Keratinocyte (primary cell): ENCODE results near the gene TPBGL. TPM values are rescaled to one million over a fixed set of nuclear protein-coding genes. Genes with fewer than 3 reads are reported as not detected.

Experiments used
- DNase-seq: peaks from one replicate; pipeline ENCODE4 v3.0.0-alpha.2; 2011; ENCODE audit warnings: low read depth, missing footprints, low spot score
- FAIRE-seq: peaks from 2 replicates; lab custom pipeline; 2011; peaks lifted over from hg19 to GRCh38; lab: Jason Lieb, UNC
- H2AFZ ChIP-seq: 2 replicates; pipeline ENCODE4 v1.6.0; 2012; ENCODE audit warnings: low read length, control low read depth, inconsistent platforms; ENCODE audit not compliant: control insufficient read depth
- H3K27ac ChIP-seq: 2 replicates; pipeline ENCODE4 v1.5.1; 2011; ENCODE audit warnings: low read length; ENCODE audit not compliant: control insufficient read depth, insufficient read depth
- H3K27me3 ChIP-seq: 3 replicates; pipeline ENCODE4 v1.6.0; 2011; ENCODE audit warnings: low read length; ENCODE audit not compliant: control insufficient read depth, insufficient read depth; ENCODE audit errors: extremely low read depth
- H3K36me3 ChIP-seq, 2 experiments: 2 replicates in 1 of 2; 3 replicates in 1 of 2; pipeline ENCODE4 v1.5.1; 2011; ENCODE audit warnings: low read length in 2 of 2, mild to moderate bottlenecking in 1 of 2; ENCODE audit not compliant: control insufficient read depth in 2 of 2, insufficient read depth in 2 of 2; ENCODE audit errors: extremely low read depth in 1 of 2
- H3K4me1 ChIP-seq: 3 replicates; pipeline ENCODE4 v1.5.1; 2011; ENCODE audit warnings: low read length; ENCODE audit not compliant: control insufficient read depth, insufficient read depth; ENCODE audit errors: extremely low read depth
- H3K4me2 ChIP-seq: 3 replicates; pipeline ENCODE4 v1.6.0; 2011; ENCODE audit warnings: low read depth, low read length; ENCODE audit not compliant: control insufficient read depth, insufficient read depth; ENCODE audit errors: extremely low read depth
- H3K4me3 ChIP-seq, 3 experiments: fragments of 200-600 bp in 1 of 3; sonication (generic) in 1 of 3; 2 replicates in 2 of 3; 3 replicates in 1 of 3; pipeline ENCODE4 v1.5.1; 2011 to 2016; ENCODE audit warnings: low read length in 3 of 3, mild to moderate bottlenecking in 3 of 3, control low read depth in 2 of 3, inconsistent platforms in 1 of 3, low read depth in 1 of 3, mixed read lengths in 1 of 3, mixed run types in 1 of 3, moderate library complexity in 1 of 3; ENCODE audit not compliant: control insufficient read depth in 2 of 3, insufficient read depth in 2 of 3; ENCODE audit errors: extremely low read depth in 1 of 3
- H3K79me2 ChIP-seq: 2 replicates; pipeline ENCODE4 v1.6.0; 2012; ENCODE audit warnings: low read length; ENCODE audit not compliant: control insufficient read depth, insufficient read depth
- H3K9ac ChIP-seq: 3 replicates; pipeline ENCODE4 v1.6.0; 2011; ENCODE audit warnings: low read length; ENCODE audit not compliant: control insufficient read depth, insufficient read depth; ENCODE audit errors: extremely low read depth
- H3K9me1 ChIP-seq: 3 replicates; pipeline ENCODE4 v1.6.0; 2011; ENCODE audit warnings: low read length; ENCODE audit not compliant: control insufficient read depth, insufficient read depth; ENCODE audit errors: extremely low read depth
- H3K9me3 ChIP-seq: 2 replicates; pipeline ENCODE4 v1.5.1; 2012; ENCODE audit warnings: low read depth, low read length; ENCODE audit not compliant: control insufficient read depth
- H4K20me1 ChIP-seq: 3 replicates; pipeline ENCODE4 v1.6.0; 2011; ENCODE audit warnings: low read length; ENCODE audit not compliant: control insufficient read depth, insufficient read depth; ENCODE audit errors: extremely low read depth
- EZH2 ChIP-seq: IDR thresholded peaks from one replicate; pipeline ENCODE4 v1.6.1; 2012; ENCODE audit warnings: inconsistent platforms, mild to moderate bottlenecking, low read length, moderate library complexity
- dilution Hi-C: fragments of 300-500 bp; cut with MboI; formaldehyde crosslinking; loops from one replicate; pipeline ENCODE4 v1.7.0; 2020; ENCODE audit warnings: low sequenced_read_pairs; ENCODE audit not compliant: extremely low pct_ligation_motif_present
- polyA plus RNA-seq, 5 experiments: library from polyadenylated mRNA; depleted of rRNA in 3 of 5; stranded (reverse) in 3 of 5; stranded (forward) in 1 of 5; unstranded in 1 of 5; fragments of >200 nt; gene quantifications; 1 replicate in 1 of 5; 2 replicates in 3 of 5; 3 replicates in 1 of 5; pipeline versions ENCODE4 v1.2.1 to v1.2.3, GENCODE V29; 2011 to 2012; ENCODE audit warnings: missing spikeins in 2 of 5, low read depth in 1 of 5, low replicate concordance in 1 of 5
- TF ChIP-seq, protein P1 (sequence below), 3 experiments: IDR thresholded peaks in 1 of 3; conservative IDR thresholded peaks in 1 of 3; optimal IDR thresholded peaks in 1 of 3; 2 replicates in 2 of 3; 3 replicates in 1 of 3; pipeline versions ENCODE3 to v1.5.1; 2011; ENCODE audit warnings: low read length in 3 of 3, mild to moderate bottlenecking in 3 of 3, moderate library complexity in 2 of 3, control low read depth in 1 of 3, inconsistent platforms in 1 of 3; ENCODE audit not compliant: insufficient read depth in 2 of 3; ENCODE audit errors: extremely low read depth in 1 of 3

The TPBGL gene
- polyA plus RNA-seq, 1 donor (not counting 4 experiments of a cell fraction or from before 2014, with no cell fraction given) = not detected

GRCh38 chr11:75275581-75275980 lies 35.0 kb downstream of the TPBGL start:
- no peak overlapping the region for H3K4me3 ChIP-seq
- H3K9me3 ChIP-seq = no peaks in the 10 kb centered on the region
- FAIRE-seq (no peak), DNase-seq (no peak)
- H3K4me1 ChIP-seq = no peaks in the 10 kb centered on the region
- H3K27me3 ChIP-seq = no peaks in the 10 kb centered on the region
- no peak overlapping the region for H3K9ac ChIP-seq
- H3K36me3 ChIP-seq = no peaks in the 10 kb centered on the region
- no peaks in the 10 kb centered on the region for H3K9me1 ChIP-seq
- no peaks in the 10 kb centered on the region for H4K20me1 ChIP-seq
- H3K4me2 ChIP-seq = no peak overlapping the region
- no peaks in the 10 kb centered on the region for H3K79me2 ChIP-seq
- no peak overlapping the region for H3K27ac ChIP-seq
- dilution Hi-C loops = no loop called here
- no peak for TF ChIP-seq EZH2
- TF ChIP-seq, protein P1, sequence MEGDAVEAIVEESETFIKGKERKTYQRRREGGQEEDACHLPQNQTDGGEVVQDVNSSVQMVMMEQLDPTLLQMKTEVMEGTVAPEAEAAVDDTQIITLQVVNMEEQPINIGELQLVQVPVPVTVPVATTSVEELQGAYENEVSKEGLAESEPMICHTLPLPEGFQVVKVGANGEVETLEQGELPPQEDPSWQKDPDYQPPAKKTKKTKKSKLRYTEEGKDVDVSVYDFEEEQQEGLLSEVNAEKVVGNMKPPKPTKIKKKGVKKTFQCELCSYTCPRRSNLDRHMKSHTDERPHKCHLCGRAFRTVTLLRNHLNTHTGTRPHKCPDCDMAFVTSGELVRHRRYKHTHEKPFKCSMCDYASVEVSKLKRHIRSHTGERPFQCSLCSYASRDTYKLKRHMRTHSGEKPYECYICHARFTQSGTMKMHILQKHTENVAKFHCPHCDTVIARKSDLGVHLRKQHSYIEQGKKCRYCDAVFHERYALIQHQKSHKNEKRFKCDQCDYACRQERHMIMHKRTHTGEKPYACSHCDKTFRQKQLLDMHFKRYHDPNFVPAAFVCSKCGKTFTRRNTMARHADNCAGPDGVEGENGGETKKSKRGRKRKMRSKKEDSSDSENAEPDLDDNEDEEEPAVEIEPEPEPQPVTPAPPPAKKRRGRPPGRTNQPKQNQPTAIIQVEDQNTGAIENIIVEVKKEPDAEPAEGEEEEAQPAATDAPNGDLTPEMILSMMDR (optimal IDR thresholded peaks at IDR 0.05 in 1 of 3, IDR thresholded peaks at IDR 0.05 in 1 of 3, conservative IDR thresholded peaks at IDR 0.05 in 1 of 3; ENCODE audit: extremely low read depth in 1 of 3, insufficient read depth in 2 of 3, low read length in 3 of 3) = no peak
- H2AFZ ChIP-seq = no peak overlapping the region

GRCh38 chr11:75276186-75276585 lies 35.6 kb downstream of the TPBGL start:
- Histone ChIP-seq H3K79me2 (no peaks in the 10 kb centered on the region), H3K9me3 (no peaks in the 10 kb centered on the region), H3K27me3 (no peaks in the 10 kb centered on the region), H2AFZ (no peak overlapping the region), H4K20me1 (no peaks in the 10 kb centered on the region), H3K9me1 (no peaks in the 10 kb centered on the region), H3K4me1 (no peaks in the 10 kb centered on the region), H3K36me3 (no peaks in the 10 kb centered on the region), H3K4me2 (no peak overlapping the region), H3K27ac (no peak overlapping the region), H3K4me3 (no peak overlapping the region), H3K9ac (no peak overlapping the region)
- DNase-seq (no peak), FAIRE-seq (no peak)
- TF ChIP-seq, protein P1 (optimal IDR thresholded peaks at IDR 0.05 in 1 of 3, IDR thresholded peaks at IDR 0.05 in 1 of 3, conservative IDR thresholded peaks at IDR 0.05 in 1 of 3; ENCODE audit: extremely low read depth in 1 of 3, insufficient read depth in 2 of 3, low read length in 3 of 3) = no peak
- TF ChIP-seq EZH2 = no peak
- dilution Hi-C loops = no loop called here
